ENCODE results near the gene ANO1. TPM values are rescaled to one million over a fixed set of nuclear protein-coding genes. Genes with fewer than 3 reads are reported as not detected.

Gene ANO1
- total RNA-seq, 6 experiments from 2014 or later, result 32.1 to 292 (median 78.0) TPM

DNA sequence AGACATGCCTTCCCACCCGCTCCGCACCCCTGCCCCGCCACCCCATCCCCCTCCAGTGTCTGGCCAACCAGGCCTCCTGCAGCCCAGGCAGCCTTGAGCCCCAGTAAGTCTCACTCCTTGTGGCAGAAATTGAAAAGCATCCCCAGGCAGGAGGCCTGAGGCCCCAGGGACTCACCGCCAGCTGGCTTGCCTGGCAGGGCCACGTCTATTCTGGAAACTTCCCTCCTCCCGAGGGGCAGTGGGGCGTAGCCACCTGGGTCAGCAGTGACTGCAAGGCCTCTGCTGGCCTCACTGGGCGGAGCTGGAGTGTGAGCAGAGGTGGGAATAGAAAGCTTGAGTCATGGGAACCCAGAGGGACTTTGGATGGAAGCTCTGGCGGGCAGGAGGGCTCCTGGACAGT lies 26.3 kb downstream of the ANO1 start:
- Histone ChIP-seq H3K4me3 (no peak overlapping the region), H3K27ac (no peak overlapping the region), H3K4me1 (peaks cover 0 to 20% (median 10%) of the 10 kb centered on the region in 4 donors), H3K27me3 (no peaks in the 10 kb centered on the region), H3K36me3 (peaks cover 0 to 35% (median 0%) of the 10 kb centered on the region in 4 donors), H3K9me3 (no peaks in the 10 kb centered on the region)
- no peak for TF ChIP-seq POLR2A (IDR thresholded peaks at IDR 0.05)
- TF ChIP-seq, protein P1, sequence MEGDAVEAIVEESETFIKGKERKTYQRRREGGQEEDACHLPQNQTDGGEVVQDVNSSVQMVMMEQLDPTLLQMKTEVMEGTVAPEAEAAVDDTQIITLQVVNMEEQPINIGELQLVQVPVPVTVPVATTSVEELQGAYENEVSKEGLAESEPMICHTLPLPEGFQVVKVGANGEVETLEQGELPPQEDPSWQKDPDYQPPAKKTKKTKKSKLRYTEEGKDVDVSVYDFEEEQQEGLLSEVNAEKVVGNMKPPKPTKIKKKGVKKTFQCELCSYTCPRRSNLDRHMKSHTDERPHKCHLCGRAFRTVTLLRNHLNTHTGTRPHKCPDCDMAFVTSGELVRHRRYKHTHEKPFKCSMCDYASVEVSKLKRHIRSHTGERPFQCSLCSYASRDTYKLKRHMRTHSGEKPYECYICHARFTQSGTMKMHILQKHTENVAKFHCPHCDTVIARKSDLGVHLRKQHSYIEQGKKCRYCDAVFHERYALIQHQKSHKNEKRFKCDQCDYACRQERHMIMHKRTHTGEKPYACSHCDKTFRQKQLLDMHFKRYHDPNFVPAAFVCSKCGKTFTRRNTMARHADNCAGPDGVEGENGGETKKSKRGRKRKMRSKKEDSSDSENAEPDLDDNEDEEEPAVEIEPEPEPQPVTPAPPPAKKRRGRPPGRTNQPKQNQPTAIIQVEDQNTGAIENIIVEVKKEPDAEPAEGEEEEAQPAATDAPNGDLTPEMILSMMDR (IDR thresholded peaks at IDR 0.05), result no peak
- DNase-seq (no peak), ATAC-seq (no peak)
- WGBS (ENCODE audit: insufficient coverage, low coverage, low lambda C conversion rate, missing lambda C conversion rate), result 68% methylated on average over 5 of the region's 9 CpGs
- intact Hi-C loops (cut with DNase I), result no loop called here

DNA sequence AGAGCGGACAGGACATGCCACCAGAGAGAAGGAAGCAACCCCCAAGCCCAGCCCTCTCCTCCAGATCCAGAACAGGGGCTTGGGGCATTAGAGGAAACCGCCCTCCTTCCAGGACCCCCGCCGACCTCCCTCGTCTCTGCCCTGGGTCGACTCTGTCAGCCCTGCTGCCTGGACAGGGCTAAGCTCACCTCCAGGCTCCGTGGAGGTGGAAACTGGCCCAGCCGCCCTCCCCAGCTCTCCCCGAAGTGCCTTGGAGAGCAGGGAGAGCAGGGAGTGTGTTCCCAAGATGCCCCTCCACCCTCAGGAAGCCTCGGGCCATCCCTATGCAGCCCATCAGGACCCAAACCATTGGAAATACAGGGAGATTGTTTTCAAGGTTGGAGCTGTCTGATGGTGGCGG lies 26.8 kb downstream of the ANO1 start:
- no peaks in the 10 kb centered on the region for H3K9me3 ChIP-seq
- no peak overlapping the region for H3K27ac ChIP-seq
- H3K27me3 ChIP-seq, result no peaks in the 10 kb centered on the region
- no peak overlapping the region for H3K4me3 ChIP-seq
- peaks cover 0 to 20% (median 10%) of the 10 kb centered on the region in 4 donors for H3K4me1 ChIP-seq
- DNase-seq, result no peak
- 100% methylated on average over 1 of the region's 11 CpGs for WGBS (ENCODE audit: insufficient coverage, low coverage, low lambda C conversion rate, missing lambda C conversion rate)
- intact Hi-C loops (cut with DNase I), result no loop called here
- H3K36me3 ChIP-seq, result peaks cover 0 to 29% (median 0%) of the 10 kb centered on the region in 4 donors
- TF ChIP-seq, protein P1 (IDR thresholded peaks at IDR 0.05), result no peak
- no peak for TF ChIP-seq POLR2A (IDR thresholded peaks at IDR 0.05)
- ATAC-seq, result no peak

DNA sequence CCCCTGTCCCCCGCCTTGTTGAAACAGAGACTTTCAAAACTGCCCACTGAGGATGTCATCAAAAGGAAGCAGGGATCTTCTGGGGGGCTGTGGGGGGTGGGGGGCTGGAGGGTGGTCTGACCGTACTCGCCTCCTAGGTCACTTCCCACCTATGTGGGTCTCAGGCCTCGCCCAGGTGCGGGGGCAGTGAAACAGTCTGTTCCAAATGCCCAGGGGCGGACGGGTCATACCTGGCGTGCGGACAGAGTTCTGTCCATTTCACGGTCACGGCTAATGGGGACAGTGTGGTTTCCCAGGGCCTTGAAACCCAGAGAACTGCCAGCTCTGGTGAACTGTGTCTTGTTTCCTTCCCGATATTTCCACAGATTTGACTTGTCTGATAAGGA lies 27.2 kb downstream of the ANO1 start:
- Histone ChIP-seq H3K27ac (peak overlapping the region in 1 of 3 donors; percentile 35), H3K36me3 (peaks cover 0 to 26% (median 0%) of the 10 kb centered on the region in 4 donors), H3K27me3 (no peaks in the 10 kb centered on the region), H3K4me3 (no peak overlapping the region), H3K4me1 (peaks cover 0 to 20% (median 10%) of the 10 kb centered on the region in 4 donors), H3K9me3 (no peaks in the 10 kb centered on the region)
- 57% methylated on average over 2 of the region's 12 CpGs for WGBS (ENCODE audit: insufficient coverage, low coverage, low lambda C conversion rate, missing lambda C conversion rate)
- TF ChIP-seq, protein P1 (IDR thresholded peaks at IDR 0.05), result no peak
- TF ChIP-seq POLR2A (IDR thresholded peaks at IDR 0.05), result no peak
- no peak for DNase-seq
- no peak for ATAC-seq
- intact Hi-C loops (cut with DNase I), result no loop called here

DNA sequence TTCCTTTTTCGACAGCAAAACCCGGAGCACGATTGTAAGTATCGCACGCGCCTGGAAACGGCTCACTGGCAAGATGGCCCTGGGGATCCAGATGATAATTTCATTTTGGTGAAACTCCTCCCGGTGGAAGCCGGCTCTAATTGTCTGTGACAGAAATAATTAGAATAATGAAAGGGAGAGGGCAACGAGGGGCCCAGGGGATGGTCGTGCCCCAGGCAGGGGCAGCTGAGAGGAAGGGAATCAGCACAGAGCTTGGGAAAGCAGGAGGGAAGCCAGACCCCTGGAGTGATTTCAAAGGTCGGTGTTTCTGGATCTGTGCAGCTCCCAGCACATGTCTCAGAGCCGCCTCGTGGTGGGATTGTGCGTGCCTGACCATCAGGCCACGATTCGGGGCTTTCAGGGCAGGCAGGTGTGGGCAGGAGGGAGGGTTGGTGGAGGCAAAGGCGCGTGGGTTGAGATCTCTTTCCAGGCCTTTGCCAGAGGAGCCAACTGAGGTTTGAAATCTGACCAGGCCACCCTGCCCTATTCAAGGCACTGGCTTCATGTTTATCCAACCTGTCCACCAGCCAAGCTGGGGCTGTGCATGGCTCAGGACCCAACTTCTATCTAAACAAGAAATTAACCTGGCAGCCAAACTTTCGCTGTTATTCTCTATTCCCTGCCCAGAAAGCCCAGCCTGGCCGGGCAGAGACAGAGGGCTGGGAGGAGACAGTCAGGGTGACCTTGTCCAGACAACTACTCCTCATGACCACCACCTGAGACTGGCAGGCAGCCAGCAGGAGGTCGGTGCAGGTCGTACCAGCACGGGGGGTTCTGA lies 27.8 kb downstream of the ANO1 start:
- H3K27ac ChIP-seq, result peak overlapping the region in 2 of 3 donors; percentile 8 to 35
- H3K9me3 ChIP-seq, result no peaks in the 10 kb centered on the region
- TF ChIP-seq, protein P1 (IDR thresholded peaks at IDR 0.05), result no peak
- no peak for TF ChIP-seq POLR2A (IDR thresholded peaks at IDR 0.05)
- H3K4me3 ChIP-seq, result no peak overlapping the region
- 67% methylated on average over 12 of the region's 24 CpGs for WGBS (ENCODE audit: insufficient coverage, low coverage, low lambda C conversion rate, missing lambda C conversion rate)
- peak; percentile 85 to 86 (median 86) for ATAC-seq
- peaks cover 0 to 21% (median 1%) of the 10 kb centered on the region in 4 donors for H3K36me3 ChIP-seq
- H3K4me1 ChIP-seq, result peaks cover 0 to 20% (median 10%) of the 10 kb centered on the region in 4 donors
- H3K27me3 ChIP-seq, result no peaks in the 10 kb centered on the region
- peak; percentile 44 to 79 (median 77) for DNase-seq
- intact Hi-C loops (cut with DNase I), result no loop called here
